ENCODE data around the gene MPZL3. TPM values are rescaled to one million over a fixed set of nuclear protein-coding genes. Genes with fewer than 3 reads are reported as not detected.

The MPZL3 gene
- total RNA-seq, 1 experiment from 2014 or later = 16.8 TPM

GRCh38 chr11:118259138-118259537, 7.0 kb upstream of the MPZL3 start:
- Histone ChIP-seq H3K4me3 (no peak overlapping the region), H3K79me2 (ENCODE audit: low read depth) (peaks cover 24% of the 10 kb centered on the region), H2AFZ (no peak overlapping the region), H3K4me1 (replicated peaks; ENCODE audit: insufficient read depth) (peaks cover 14% of the 10 kb centered on the region), H3K36me3 (ENCODE audit: low read depth) (peaks cover 45% of the 10 kb centered on the region), H3F3A (ENCODE audit: insufficient read depth, low read depth) (peaks cover 23% of the 10 kb centered on the region), H4K20me1 (ENCODE audit: insufficient read depth) (no peaks in the 10 kb centered on the region), H3K9me2 (ENCODE audit: insufficient read depth) (no peaks in the 10 kb centered on the region), H3K4me2 (no peak overlapping the region), H3K27me3 (ENCODE audit: insufficient read depth, low read depth) (no peaks in the 10 kb centered on the region), H3K9me3 (ENCODE audit: insufficient read depth, low read depth) (no peaks in the 10 kb centered on the region), H3K27ac (no peak overlapping the region)
- BruUV-seq (replicated peaks) = no TSS peak
- TF ChIP-seq EZH2 (IDR thresholded peaks at IDR 0.05; ENCODE audit: low read depth) = no peak
- no peak for TF ChIP-seq CTCF (conservative IDR thresholded peaks at IDR 0.05)
- CTCF ChIA-PET = interaction anchor here (0.5 kb wide), 1 partner anchor 60 kb away, joined by 4 read pairs; no protein-coding TSS in a partner anchor
- DNase-seq = peak in 1 of 2 experiments; percentile 8
- POLR2A ChIA-PET (ENCODE audit: unreplicated experiment) = no interaction called here
- intact Hi-C loops (cut with micrococcal nuclease; ENCODE audit: unreplicated experiment) = no loop called here

GRCh38 chr11:118258410-118258809, 6.2 kb upstream of the MPZL3 start:
- ChIA-PET POLR2A (ENCODE audit: unreplicated experiment) (no interaction called here), CTCF (no interaction called here)
- Histone ChIP-seq H3K9me2 (ENCODE audit: insufficient read depth) (no peaks in the 10 kb centered on the region), H3K4me3 (no peak overlapping the region), H3K79me2 (ENCODE audit: low read depth) (peaks cover 21% of the 10 kb centered on the region), H4K20me1 (ENCODE audit: insufficient read depth) (no peaks in the 10 kb centered on the region), H2AFZ (no peak overlapping the region), H3K27ac (no peak overlapping the region), H3K36me3 (ENCODE audit: low read depth) (peaks cover 45% of the 10 kb centered on the region), H3K4me1 (replicated peaks; ENCODE audit: insufficient read depth) (peaks cover 14% of the 10 kb centered on the region), H3K9me3 (ENCODE audit: insufficient read depth, low read depth) (no peaks in the 10 kb centered on the region), H3K27me3 (ENCODE audit: insufficient read depth, low read depth) (no peaks in the 10 kb centered on the region), H3K4me2 (no peak overlapping the region), H3F3A (ENCODE audit: insufficient read depth, low read depth) (peaks cover 21% of the 10 kb centered on the region)
- peak in 1 of 2 experiments; percentile 34 for DNase-seq
- intact Hi-C loops (cut with micrococcal nuclease; ENCODE audit: unreplicated experiment) = no loop called here
- TF ChIP-seq EZH2 (IDR thresholded peaks at IDR 0.05; ENCODE audit: low read depth) (no peak), CTCF (conservative IDR thresholded peaks at IDR 0.05) (peak; percentile 60)
- no TSS peak for BruUV-seq (replicated peaks)

GRCh38 chr11:118252688-118253087, 523 bp upstream of the MPZL3 start:
- TF ChIP-seq CTCF (conservative IDR thresholded peaks at IDR 0.05) = no peak
- no peak for TF ChIP-seq EZH2 (IDR thresholded peaks at IDR 0.05; ENCODE audit: low read depth)
- BruUV-seq (replicated peaks) = TSS peak; percentile 52
- Histone ChIP-seq H3K9me3 (ENCODE audit: insufficient read depth, low read depth) (no peaks in the 10 kb centered on the region), H3K27ac (peak overlapping the region; percentile 88), H3K4me3 (peak overlapping the region; percentile 72), H3K4me1 (replicated peaks; ENCODE audit: insufficient read depth) (peaks cover 26% of the 10 kb centered on the region), H3K4me2 (peak overlapping the region; percentile 86), H3K79me2 (ENCODE audit: low read depth) (peaks cover 37% of the 10 kb centered on the region), H4K20me1 (ENCODE audit: insufficient read depth) (no peaks in the 10 kb centered on the region), H2AFZ (peak overlapping the region; percentile 86), H3F3A (ENCODE audit: insufficient read depth, low read depth) (peaks cover 37% of the 10 kb centered on the region), H3K27me3 (ENCODE audit: insufficient read depth, low read depth) (no peaks in the 10 kb centered on the region), H3K9me2 (ENCODE audit: insufficient read depth) (no peaks in the 10 kb centered on the region), H3K36me3 (ENCODE audit: low read depth) (peaks cover 5% of the 10 kb centered on the region; the same call in 1 of the 2 replicates)
- CTCF ChIA-PET = no interaction called here
- intact Hi-C loops (cut with micrococcal nuclease; ENCODE audit: unreplicated experiment) = loop anchor here (1.0 to 2.0 kb wide), 4 partner anchors 11 to 183 kb away; no protein-coding TSS in a partner anchor
- no peak for DNase-seq
- POLR2A ChIA-PET (ENCODE audit: unreplicated experiment) = interaction anchor here (0.6 to 0.7 kb wide), 3 partner anchors 10 to 101 kb away, joined by 3 to 5 read pairs (median 3); no protein-coding TSS in a partner anchor

Measured in PC-9 (cell line).